HG03575 (cell line): ENCODE measurements around the gene STARD6.
A peak's percentile ranks its signal among the peaks of the same experiment; 100 is the strongest.
"Not testable (repeated sequence)": the region's sequence is repeated elsewhere in the genome, so short reads cannot be mapped to it uniquely, and the experiment has no call there.

Experiments used
- ATAC-seq: cut with Tn5 transposase; IDR thresholded peaks from one replicate; pipeline ENCODE4 v1.9.1; 2021; ENCODE audit not compliant: unreplicated experiment, insufficient number of reproducible peaks, low FRiP score; ENCODE audit errors: extremely low read depth

Gene STARD6

GRCh38 chr18:54357082-54357659 lies 487 bp downstream of the STARD6 start:
- peak; percentile 20 for ATAC-seq

- ATAC-seq, result no peak
These were observed 6.5 kb downstream of the STARD6 start for GRCh38 chr18:54351186-54351585.

- ATAC-seq, result no peak
These were observed 19.4 kb downstream of the STARD6 start for GRCh38 chr18:54338230-54338629.

- ATAC-seq, result no peak
These were observed 22.0 kb downstream of the STARD6 start for GRCh38 chr18:54335638-54336173.

- no peak for ATAC-seq
These were observed 26.7 kb downstream of the STARD6 start for GRCh38 chr18:54330768-54331548.

- no peak for ATAC-seq
These were observed 27.9 kb downstream of the STARD6 start for GRCh38 chr18:54329787-54330186.

GRCh38 chr18:54327818-54328217 lies 29.8 kb downstream of the STARD6 start:
- ATAC-seq, result no peak

- no peak for ATAC-seq
These were observed 33.7 kb downstream of the STARD6 start for GRCh38 chr18:54323970-54324369.

GRCh38 chr18:54323561-54323960 lies 34.1 kb downstream of the STARD6 start:
- no peak for ATAC-seq

GRCh38 chr18:54316071-54316820 lies 41.4 kb downstream of the STARD6 start:
- ATAC-seq, result no peak

GRCh38 chr18:54309564-54309963 lies 48.1 kb downstream of the STARD6 start:
- ATAC-seq, result not testable (repeated sequence)

- no peak for ATAC-seq
These were observed 54.2 kb downstream of the STARD6 start for GRCh38 chr18:54303408-54303807.

GRCh38 chr18:54298991-54299390 lies 58.7 kb downstream of the STARD6 start:
- not testable (repeated sequence) for ATAC-seq

GRCh38 chr18:54296062-54296461 lies 61.6 kb downstream of the STARD6 start:
- no peak for ATAC-seq

- no peak for ATAC-seq
These were observed 63.4 kb downstream of the STARD6 start for GRCh38 chr18:54294274-54294673.

- ATAC-seq, result peak; percentile 98
These were observed 72.5 kb downstream of the STARD6 start for GRCh38 chr18:54284981-54285785.

GRCh38 chr18:54284535-54284934 lies 73.1 kb downstream of the STARD6 start:
- peak; percentile 3 for ATAC-seq

- no peak for ATAC-seq
These were observed 77.5 kb downstream of the STARD6 start for GRCh38 chr18:54280220-54280569.
